ENCODE data around the gene PSORS1C1.
A peak's percentile ranks its signal among the peaks of the same experiment; 100 is the strongest.

The PSORS1C1 gene

DNA sequence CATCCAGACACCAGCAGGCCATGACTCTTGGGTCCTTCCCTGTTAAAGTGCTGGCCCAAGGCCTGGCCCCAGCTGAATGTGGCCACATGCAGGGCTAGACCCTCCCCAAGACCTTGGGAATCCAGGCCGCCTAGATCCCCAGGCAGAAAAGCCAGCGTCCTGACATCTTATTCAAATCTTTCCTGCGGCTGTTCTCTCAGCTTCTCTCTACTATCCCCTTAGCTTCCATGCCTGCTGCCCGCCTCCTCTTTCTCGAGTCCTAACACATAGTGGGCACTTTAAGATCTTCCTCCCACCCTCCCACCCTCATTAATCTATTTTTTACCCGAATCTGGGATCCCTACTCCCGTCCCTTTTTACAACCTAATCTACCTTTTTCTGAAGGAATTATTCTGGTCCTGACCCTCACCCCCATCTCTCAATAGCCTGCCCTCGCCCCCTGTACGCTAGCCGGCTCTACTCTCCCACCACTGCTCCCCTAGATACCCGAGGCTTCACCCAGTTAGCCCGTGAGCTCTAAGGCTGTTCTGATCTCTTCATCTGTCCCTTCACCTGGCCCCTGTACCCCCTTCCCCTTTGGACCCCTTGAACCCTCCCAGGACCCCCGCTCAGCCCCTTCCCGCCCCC, 43.0 kb downstream of the PSORS1C1 start, which contains the start of gene CCHCR1:
CCHCR1 (minus strand) TSS at position 290 of the 627 bp plus-strand sequence; CDS start at position 88, 202 bp downstream.
- TF ChIP-seq, protein P1, sequence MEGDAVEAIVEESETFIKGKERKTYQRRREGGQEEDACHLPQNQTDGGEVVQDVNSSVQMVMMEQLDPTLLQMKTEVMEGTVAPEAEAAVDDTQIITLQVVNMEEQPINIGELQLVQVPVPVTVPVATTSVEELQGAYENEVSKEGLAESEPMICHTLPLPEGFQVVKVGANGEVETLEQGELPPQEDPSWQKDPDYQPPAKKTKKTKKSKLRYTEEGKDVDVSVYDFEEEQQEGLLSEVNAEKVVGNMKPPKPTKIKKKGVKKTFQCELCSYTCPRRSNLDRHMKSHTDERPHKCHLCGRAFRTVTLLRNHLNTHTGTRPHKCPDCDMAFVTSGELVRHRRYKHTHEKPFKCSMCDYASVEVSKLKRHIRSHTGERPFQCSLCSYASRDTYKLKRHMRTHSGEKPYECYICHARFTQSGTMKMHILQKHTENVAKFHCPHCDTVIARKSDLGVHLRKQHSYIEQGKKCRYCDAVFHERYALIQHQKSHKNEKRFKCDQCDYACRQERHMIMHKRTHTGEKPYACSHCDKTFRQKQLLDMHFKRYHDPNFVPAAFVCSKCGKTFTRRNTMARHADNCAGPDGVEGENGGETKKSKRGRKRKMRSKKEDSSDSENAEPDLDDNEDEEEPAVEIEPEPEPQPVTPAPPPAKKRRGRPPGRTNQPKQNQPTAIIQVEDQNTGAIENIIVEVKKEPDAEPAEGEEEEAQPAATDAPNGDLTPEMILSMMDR (IDR thresholded peaks at IDR 0.05; ENCODE audit: control insufficient read depth, extremely low read depth, insufficient read depth), result no peak
- DNase-seq (ENCODE audit: low read depth), result no peak
- H3K4me3 ChIP-seq (ENCODE audit: low read depth, low read length), result peak within 1 kb of the TSS; percentile 88

DNA sequence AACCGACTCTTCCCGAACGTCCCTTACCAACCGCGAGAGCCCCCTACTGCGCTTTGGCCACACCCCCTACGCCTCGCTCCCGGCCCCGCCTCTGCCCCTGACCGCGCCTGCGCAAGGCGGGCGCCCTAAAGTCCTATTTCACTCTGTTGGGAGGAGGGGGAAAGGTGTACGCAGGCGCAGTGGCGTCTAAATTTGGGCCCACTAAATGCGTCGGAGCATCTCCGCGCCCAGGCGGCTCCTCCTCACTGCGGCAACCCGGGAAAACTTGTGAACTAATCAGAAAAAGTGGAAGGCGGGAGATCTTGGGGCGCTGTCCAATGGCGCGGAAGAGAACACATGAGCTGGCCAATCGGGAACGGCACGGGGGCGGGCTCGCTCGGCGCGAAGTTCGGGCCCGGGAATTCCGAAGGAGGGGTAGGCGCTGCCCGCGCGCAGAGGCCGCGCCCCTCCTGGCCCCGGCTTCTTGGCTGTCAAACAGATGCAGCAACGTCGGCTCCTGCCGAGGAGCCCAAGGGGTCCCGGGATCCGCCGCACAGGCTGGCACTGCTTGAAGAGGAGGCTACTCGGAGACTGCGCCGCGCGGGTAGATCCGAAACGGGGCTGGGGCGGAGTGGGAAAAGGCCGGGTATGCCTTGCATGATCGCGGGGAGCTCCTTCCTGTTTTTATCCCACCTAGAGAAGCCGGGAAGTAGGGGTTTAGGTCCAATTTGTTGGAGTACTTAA, 43.7 kb downstream of the PSORS1C1 start, which contains the start of gene TCF19:
TCF19 (plus strand) TSS at position 450 of the 723 bp plus-strand sequence. CDS start 881 bp downstream, outside the sequence.
- peak; percentile 97 for DNase-seq (ENCODE audit: low read depth)
- TF ChIP-seq, protein P1 (IDR thresholded peaks at IDR 0.05; ENCODE audit: control insufficient read depth, extremely low read depth, insufficient read depth), result no peak
- peak within 1 kb of the TSS; percentile 88 for H3K4me3 ChIP-seq (ENCODE audit: low read depth, low read length)

DNA sequence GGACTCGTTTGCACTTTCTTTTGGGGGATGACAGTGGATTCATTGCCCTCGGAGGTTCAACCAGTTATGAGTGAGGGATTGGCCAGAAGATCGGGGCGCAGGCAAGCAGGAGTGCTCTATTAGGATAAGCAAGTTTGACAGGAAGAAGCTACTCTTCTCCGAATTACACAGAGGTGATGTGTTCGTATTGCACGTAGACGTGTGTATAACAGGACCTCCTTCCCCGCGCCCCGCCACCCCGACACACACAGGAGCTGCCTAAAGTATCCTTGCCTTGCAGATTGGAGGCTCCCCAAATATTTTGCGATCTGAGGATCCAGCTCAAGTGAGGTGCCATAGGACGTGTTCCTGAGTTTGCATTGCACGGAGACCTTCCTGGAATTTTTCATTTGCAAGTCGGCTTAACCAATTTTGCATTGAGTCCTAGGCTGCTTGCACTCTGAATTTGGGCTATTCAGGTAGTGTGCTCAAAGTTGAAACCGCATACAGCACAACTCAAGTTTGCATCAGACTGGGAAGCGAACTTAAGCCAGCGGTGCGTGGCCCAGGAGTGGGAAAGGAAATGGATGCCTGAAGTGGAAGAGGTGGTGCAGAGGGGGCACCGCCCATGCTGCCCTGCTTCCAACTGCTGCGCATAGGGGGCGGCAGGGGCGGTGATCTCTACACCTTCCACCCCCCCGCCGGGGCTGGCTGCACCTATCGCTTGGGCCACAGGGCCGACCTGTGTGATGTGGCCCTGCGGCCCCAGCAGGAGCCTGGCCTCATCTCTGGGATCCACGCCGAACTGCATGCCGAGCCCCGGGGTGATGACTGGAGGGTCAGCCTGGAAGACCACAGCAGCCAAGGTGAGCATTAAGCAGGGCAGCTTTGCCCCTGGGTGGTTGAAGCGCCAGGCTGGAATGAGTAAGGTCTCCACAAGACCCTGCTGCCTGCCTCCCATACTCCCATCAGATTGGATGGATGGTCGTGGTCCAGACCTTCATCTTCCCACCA, 44.6 kb downstream of the PSORS1C1 start:
- TF ChIP-seq, protein P1 (IDR thresholded peaks at IDR 0.05; ENCODE audit: control insufficient read depth, extremely low read depth, insufficient read depth), result no peak
- DNase-seq (ENCODE audit: low read depth), result no peak

DNA sequence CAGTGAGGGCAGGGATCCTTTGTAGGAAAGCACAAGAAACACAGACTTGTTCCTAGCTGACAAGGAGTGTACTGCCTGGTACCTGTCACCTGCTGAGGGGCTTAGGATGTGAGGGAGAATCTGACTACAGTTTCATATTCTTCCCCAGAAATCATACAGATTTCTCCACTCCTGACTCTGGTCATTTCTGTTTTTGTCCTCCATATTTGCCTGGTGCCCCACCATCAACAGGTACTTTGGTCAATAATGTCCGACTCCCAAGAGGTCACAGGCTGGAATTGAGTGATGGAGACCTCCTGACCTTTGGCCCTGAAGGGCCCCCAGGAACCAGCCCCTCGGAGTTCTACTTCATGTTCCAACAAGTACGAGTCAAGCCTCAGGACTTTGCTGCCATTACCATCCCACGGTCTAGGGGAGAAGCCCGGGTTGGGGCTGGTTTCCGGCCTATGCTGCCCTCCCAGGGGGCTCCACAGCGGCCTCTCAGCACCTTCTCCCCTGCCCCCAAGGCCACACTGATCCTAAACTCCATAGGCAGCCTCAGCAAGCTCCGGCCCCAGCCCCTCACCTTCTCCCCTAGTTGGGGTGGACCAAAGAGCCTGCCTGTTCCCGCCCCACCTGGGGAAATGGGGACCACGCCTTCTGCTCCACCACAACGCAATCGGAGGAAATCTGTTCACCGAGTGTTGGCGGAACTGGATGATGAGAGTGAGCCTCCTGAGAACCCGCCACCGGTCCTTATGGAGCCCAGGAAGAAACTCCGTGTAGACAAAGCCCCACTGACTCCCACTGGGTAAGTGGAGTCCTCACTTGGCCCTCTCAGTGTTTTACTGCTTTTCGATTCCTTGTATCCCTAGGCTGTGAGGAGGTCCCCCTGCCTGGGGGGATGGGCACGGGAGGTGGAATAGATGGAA, 46.9 kb downstream of the PSORS1C1 start:
- H3K4me3 ChIP-seq (ENCODE audit: low read depth, low read length), result no peak overlapping the region
- no peak for DNase-seq (ENCODE audit: low read depth)
- TF ChIP-seq, protein P1 (IDR thresholded peaks at IDR 0.05; ENCODE audit: control insufficient read depth, extremely low read depth, insufficient read depth), result no peak

More for the DNA sequence above, 44.6 kb downstream of the PSORS1C1 start:
- H3K4me3 ChIP-seq (ENCODE audit: low read depth, low read length), result peak overlapping the region; percentile 88

DNA sequence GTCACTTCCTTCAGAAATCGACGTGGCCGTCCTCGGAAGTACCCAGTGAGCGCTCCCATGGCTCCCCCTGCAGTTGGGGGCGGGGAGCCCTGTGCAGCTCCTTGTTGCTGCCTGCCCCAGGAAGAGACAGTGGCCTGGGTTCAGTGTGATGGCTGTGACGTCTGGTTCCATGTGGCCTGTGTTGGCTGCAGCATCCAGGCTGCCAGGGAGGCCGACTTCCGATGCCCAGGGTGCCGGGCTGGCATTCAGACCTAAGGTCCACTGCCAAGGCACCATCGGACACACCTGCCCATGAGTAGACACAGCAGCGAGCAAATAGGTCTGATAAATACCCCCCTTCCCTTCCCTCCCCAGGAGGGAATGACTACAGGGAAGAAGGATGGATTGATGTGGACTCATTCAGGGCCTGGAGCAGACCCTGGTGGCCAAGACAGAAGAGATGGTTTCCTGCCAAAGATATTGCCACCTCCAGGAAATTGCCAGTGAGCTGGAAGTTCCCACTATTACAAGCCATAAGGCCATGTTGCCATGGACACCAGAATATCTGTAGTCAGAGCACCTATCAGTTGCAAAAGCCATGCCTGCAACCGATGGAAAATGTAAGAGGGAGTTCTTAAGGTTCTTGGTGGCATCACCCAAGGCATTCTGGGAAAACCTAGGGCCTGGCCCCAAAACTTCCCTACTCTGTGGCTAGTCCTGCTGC, 48.0 kb downstream of the PSORS1C1 start:
- TF ChIP-seq, protein P1 (IDR thresholded peaks at IDR 0.05; ENCODE audit: control insufficient read depth, extremely low read depth, insufficient read depth), result no peak
- no peak overlapping the region for H3K4me3 ChIP-seq (ENCODE audit: low read depth, low read length)
- DNase-seq (ENCODE audit: low read depth), result no peak

Data from LNCaP clone FGC (cell line).